Esophagus squamous epithelium (tissue), 5 donors: ENCODE results near the gene SAXO1. TPM values are rescaled to one million over a fixed set of nuclear protein-coding genes. Genes with fewer than 3 reads are reported as not detected.
"Not testable (repeated sequence)": the region's sequence is repeated elsewhere in the genome, so short reads cannot be mapped to it uniquely, and the experiment has no call there.

Source experiments
- DNase-seq: peaks from one replicate; lab custom pipeline; 2025; lab: John Stamatoyannopoulos, UW
- H3K27ac ChIP-seq, 4 donors: fragments of 200-600 bp; sonication (generic); one replicate each; pipeline ENCODE4 v1.5.1; 2016 to 2019; ENCODE audit warnings: mild to moderate bottlenecking in 1 of 4
- H3K27me3 ChIP-seq, 4 donors: fragments of 200-600 bp; sonication (generic); 1 replicate in 3 of 4; 2 replicates in 1 of 4; pipeline versions ENCODE4 v1.5.1 to v1.6.0; 2017 to 2021; ENCODE audit warnings: antibody characterized with exemption in 1 of 4
- H3K36me3 ChIP-seq, 3 donors: fragments of 200-600 bp; sonication (generic); one replicate each; pipeline ENCODE4 v1.5.1; 2016 to 2019
- H3K4me1 ChIP-seq, 3 donors: fragments of 200-600 bp; sonication (generic); one replicate each; pipeline ENCODE4 v1.5.1; 2017 to 2019
- H3K4me3 ChIP-seq, 4 donors: fragments of 200-600 bp; sonication (generic); 1 replicate in 3 of 4; 2 replicates in 1 of 4; pipeline ENCODE4 v1.5.1; 2016 to 2019; ENCODE audit warnings: mild to moderate bottlenecking in 2 of 4, moderate library complexity in 1 of 4
- H3K9me3 ChIP-seq, 3 donors: fragments of 200-600 bp; sonication (generic); one replicate each; pipeline ENCODE4 v1.5.1; 2016 to 2019
- POLR2A ChIP-seq, 4 donors: fragments of 450-650 bp; IDR thresholded peaks; one replicate each; pipeline ENCODE4 v1.6.1; 2017; ENCODE audit warnings: antibody characterized with exemption in 4 of 4, mild to moderate bottlenecking in 4 of 4, moderate library complexity in 3 of 4
- WGBS, 2 donors: methylation state at CpG; one replicate each; pipeline ENCODE4 v1.1.5; 2018; 5-methylcytosine and 5-hydroxymethylcytosine counted together
- intact Hi-C: fragments of 100-400 bp; cut with DNase I; formaldehyde crosslinking; loops from one replicate; pipeline ENCODE4 v1.15.0; 2022
- total RNA-seq, 4 donors: library from RNA; depleted of rRNA; stranded (reverse); fragments of >200 nt; gene quantifications; one replicate each; pipeline ENCODE4 v1.1.0, GENCODE V29; 2016
- TF ChIP-seq, protein P1 (sequence below), 6 experiments: fragments of 450-650 bp in 4 of 6; fragments of 200-600 bp in 2 of 6; sonication (generic) in 2 of 6; IDR thresholded peaks; one replicate each; pipeline ENCODE4 v1.5.1; 2016 to 2019; ENCODE audit warnings: antibody characterized with exemption in 6 of 6, mild to moderate bottlenecking in 4 of 6, moderate library complexity in 4 of 6
- donor health status: DM: yes; HTN: yes; CAD: no.

Gene SAXO1
- total RNA-seq, 4 donors from 2014 or later: not detected

DNA sequence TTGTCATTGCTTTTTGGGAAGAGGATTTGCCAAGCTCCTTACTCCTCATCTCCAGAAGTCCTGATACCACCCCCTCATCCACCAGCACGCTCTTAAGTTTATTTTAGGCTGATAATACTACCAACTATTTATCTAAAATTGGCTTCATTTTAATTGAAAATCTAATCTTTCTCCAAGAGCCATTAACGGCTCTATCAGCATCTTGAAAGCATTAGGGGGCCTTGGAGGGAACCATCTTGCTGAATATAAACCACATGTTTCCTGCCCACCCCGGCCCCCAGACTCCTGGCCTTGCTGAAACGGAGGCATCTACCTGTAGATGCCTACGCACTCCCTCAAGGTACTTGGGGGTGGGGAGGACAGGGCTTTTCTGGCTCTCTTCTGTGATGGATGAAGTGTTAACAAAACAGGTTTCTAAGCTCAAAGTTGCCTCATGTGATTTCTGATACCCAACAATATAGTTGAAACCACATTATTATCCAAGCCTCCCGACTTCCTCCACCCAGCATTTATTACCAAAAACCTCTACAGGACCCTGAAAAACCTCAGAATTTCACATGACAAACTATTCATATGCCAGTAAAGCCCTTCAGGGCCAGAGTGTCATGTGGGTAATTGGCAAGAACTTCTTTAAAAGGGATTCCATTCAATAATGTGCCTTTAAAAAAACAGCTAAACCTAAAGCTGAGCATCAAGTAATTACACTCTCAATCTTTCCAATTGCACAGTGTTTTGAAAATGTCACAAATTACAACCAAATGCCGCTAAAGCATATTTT lies 96.7 kb downstream of the SAXO1 start:
- Histone ChIP-seq H3K4me3 (no peak overlapping the region), H3K27ac (no peak overlapping the region), H3K4me1 (no peaks in the 10 kb centered on the region), H3K36me3 (no peaks in the 10 kb centered on the region), H3K9me3 (no peaks in the 10 kb centered on the region), H3K27me3 (no peaks in the 10 kb centered on the region)
- 66 to 67% methylated on average over 7 of the region's 7 CpGs for WGBS, 2 donors
- no peak for DNase-seq
- TF ChIP-seq, protein P1, sequence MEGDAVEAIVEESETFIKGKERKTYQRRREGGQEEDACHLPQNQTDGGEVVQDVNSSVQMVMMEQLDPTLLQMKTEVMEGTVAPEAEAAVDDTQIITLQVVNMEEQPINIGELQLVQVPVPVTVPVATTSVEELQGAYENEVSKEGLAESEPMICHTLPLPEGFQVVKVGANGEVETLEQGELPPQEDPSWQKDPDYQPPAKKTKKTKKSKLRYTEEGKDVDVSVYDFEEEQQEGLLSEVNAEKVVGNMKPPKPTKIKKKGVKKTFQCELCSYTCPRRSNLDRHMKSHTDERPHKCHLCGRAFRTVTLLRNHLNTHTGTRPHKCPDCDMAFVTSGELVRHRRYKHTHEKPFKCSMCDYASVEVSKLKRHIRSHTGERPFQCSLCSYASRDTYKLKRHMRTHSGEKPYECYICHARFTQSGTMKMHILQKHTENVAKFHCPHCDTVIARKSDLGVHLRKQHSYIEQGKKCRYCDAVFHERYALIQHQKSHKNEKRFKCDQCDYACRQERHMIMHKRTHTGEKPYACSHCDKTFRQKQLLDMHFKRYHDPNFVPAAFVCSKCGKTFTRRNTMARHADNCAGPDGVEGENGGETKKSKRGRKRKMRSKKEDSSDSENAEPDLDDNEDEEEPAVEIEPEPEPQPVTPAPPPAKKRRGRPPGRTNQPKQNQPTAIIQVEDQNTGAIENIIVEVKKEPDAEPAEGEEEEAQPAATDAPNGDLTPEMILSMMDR (IDR thresholded peaks at IDR 0.05): no peak
- intact Hi-C loops: no loop called here

DNA sequence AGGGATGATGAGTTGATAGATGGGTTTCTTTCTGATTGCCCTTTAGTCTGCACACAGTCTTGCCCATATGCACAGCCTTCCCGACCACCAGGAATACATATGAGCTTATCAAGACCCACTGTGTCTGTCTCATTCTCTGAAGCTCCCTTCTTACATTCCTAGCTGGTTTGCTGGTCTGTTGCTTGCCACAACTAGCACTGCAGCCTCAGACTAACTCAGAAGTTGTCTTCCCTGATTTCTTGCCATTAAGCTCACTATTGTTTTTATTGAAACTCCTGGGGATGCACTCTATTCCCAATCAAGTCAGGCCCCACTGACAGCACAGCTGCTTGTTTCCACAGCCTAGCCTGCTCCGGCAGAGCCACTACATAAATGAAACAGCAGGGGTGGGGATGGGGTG lies 97.5 kb downstream of the SAXO1 start:
- no peak overlapping the region for H3K27ac ChIP-seq
- H3K27me3 ChIP-seq: no peaks in the 10 kb centered on the region
- WGBS, 2 donors: 65 to 78% methylated on average over 2 of the region's 2 CpGs
- no peak overlapping the region for H3K4me3 ChIP-seq
- H3K36me3 ChIP-seq: no peaks in the 10 kb centered on the region
- no peak for TF ChIP-seq POLR2A (IDR thresholded peaks at IDR 0.05)
- TF ChIP-seq, protein P1 (IDR thresholded peaks at IDR 0.05): no peak
- intact Hi-C loops: no loop called here
- H3K9me3 ChIP-seq: no peaks in the 10 kb centered on the region
- H3K4me1 ChIP-seq: no peaks in the 10 kb centered on the region
- no peak for DNase-seq

GRCh38 chr9:18930611-18931010 lies 102.4 kb downstream of the SAXO1 start:
- H3K27me3 ChIP-seq, H3K4me1 ChIP-seq, H3K27ac ChIP-seq, H3K4me3 ChIP-seq, intact Hi-C loops, H3K36me3 ChIP-seq, DNase-seq, H3K9me3 ChIP-seq: not testable (repeated sequence)
- 79 to 84% methylated on average over 11 to 13 of the region's 13 CpGs for WGBS, 2 donors

DNA sequence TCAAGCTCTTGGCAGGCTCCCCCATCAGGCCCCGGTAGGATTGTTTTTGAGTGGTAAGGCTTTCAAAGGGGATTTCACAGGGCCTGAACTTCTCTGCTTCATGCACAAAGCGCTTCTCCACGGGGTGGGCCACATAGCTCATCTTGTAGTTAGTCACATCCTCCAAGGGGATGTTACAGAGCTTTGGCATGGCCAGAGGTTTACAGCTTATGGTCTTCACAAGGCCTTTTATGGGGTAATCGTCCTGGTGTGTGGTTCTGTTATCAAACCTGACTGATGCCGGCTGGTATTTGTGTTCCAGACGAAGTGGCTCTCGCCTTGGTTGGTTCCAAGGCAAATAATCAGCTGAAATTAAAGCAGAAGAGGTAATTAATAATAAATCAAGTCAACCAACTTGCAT lies 104.3 kb downstream of the SAXO1 start:
- WGBS, 2 donors: 80 to 89% methylated on average over 5 to 7 of the region's 7 CpGs
- no peaks in the 10 kb centered on the region for H3K9me3 ChIP-seq
- H3K4me3 ChIP-seq: no peak overlapping the region
- no peaks in the 10 kb centered on the region for H3K27me3 ChIP-seq
- H3K27ac ChIP-seq: no peak overlapping the region
- no peak for TF ChIP-seq POLR2A (IDR thresholded peaks at IDR 0.05)
- intact Hi-C loops: no loop called here
- no peak for DNase-seq
- no peaks in the 10 kb centered on the region for H3K36me3 ChIP-seq
- H3K4me1 ChIP-seq: no peaks in the 10 kb centered on the region

DNA sequence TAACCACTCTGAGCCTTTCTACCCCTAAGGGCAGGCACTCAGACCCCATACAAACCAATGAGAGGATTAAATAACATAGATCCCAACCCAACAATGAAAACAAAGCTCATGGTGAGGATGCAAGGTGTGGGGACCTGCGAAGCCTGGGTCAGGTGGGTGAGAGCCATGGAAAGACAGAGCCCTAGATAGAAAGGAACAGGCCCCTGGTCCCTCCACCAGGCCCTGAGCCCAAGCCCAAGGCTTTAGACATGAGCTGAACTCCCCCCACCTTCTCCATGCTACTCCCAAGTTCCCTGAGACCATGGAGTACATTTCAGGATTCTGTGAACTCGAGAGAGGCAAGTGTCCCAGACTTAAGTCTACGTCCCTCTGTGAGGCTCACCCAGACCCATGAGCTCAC lies 106.5 kb downstream of the SAXO1 start:
- Histone ChIP-seq H3K4me3 (no peak overlapping the region), H3K9me3 (no peaks in the 10 kb centered on the region), H3K4me1 (peaks cover 0 to 10% (median 0%) of the 10 kb centered on the region in 3 donors), H3K36me3 (no peaks in the 10 kb centered on the region), H3K27me3 (no peaks in the 10 kb centered on the region), H3K27ac (no peak overlapping the region)
- no peak for DNase-seq
- intact Hi-C loops: no loop called here
- 87 to 90% methylated on average over 3 of the region's 3 CpGs for WGBS, 2 donors
- no peak for TF ChIP-seq POLR2A (IDR thresholded peaks at IDR 0.05)
- TF ChIP-seq, protein P1 (IDR thresholded peaks at IDR 0.05): no peak

DNA sequence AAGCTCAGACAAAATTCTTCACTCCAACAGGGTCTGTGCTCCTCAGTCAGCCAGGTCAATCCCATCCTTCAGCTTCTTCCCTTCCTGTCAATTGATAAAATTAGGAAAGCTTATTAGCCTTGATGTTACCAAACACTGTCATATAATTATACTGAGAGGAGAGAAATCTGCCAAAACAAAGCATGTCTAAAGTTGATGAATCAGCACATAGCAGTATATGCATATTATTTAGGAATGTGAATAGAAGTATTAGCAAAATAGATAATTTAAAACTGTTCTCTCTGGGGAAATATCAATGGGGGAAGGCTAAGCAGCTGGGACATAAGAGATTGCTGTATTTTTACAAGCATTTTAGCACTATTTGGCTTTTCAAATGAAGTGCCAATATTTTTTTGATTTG lies 107.1 kb downstream of the SAXO1 start:
- H3K9me3 ChIP-seq: no peaks in the 10 kb centered on the region
- DNase-seq: no peak
- H3K4me1 ChIP-seq: peaks cover 0 to 13% (median 0%) of the 10 kb centered on the region in 3 donors
- H3K27ac ChIP-seq: no peak overlapping the region
- intact Hi-C loops: no loop called here
- H3K4me3 ChIP-seq: no peak overlapping the region
- H3K27me3 ChIP-seq: no peaks in the 10 kb centered on the region
- H3K36me3 ChIP-seq: no peaks in the 10 kb centered on the region
- TF ChIP-seq, protein P1 (IDR thresholded peaks at IDR 0.05): no peak
- TF ChIP-seq POLR2A (IDR thresholded peaks at IDR 0.05): no peak
